Osteoblast (primary cell): ENCODE data around the gene NCKAP5. TPM values are rescaled to one million over a fixed set of nuclear protein-coding genes. Genes with fewer than 3 reads are reported as not detected.

Source experiments
- DNase-seq: peaks from one replicate; pipeline ENCODE4 v3.0.0; 2011; ENCODE audit warnings: low spot score, mixed read lengths; ENCODE audit not compliant: insufficient read length; ENCODE audit errors: missing footprints
- H2AFZ ChIP-seq: 2 replicates; pipeline ENCODE4 v1.6.0; 2011; ENCODE audit warnings: mild to moderate bottlenecking, low read length
- H3K27ac ChIP-seq: 2 replicates; pipeline ENCODE4 v1.5.1; 2011; ENCODE audit warnings: mild to moderate bottlenecking, low read depth, low read length, moderate library complexity
- H3K27me3 ChIP-seq: 2 replicates; pipeline ENCODE4 v1.6.0; 2012; ENCODE audit warnings: mild to moderate bottlenecking, control low read depth, inconsistent platforms, low read length, moderate library complexity; ENCODE audit not compliant: insufficient read depth
- H3K36me3 ChIP-seq: 2 replicates; pipeline ENCODE4 v1.5.1; 2011; ENCODE audit warnings: mild to moderate bottlenecking, low read length, control low read depth, moderate library complexity; ENCODE audit not compliant: insufficient read depth
- H3K4me1 ChIP-seq: 2 replicates; pipeline ENCODE4 v1.5.1; 2011; ENCODE audit warnings: mild to moderate bottlenecking, low read length, control low read depth, moderate library complexity; ENCODE audit not compliant: insufficient read depth
- H3K4me2 ChIP-seq: 2 replicates; pipeline ENCODE4 v1.6.0; 2011; ENCODE audit warnings: mild to moderate bottlenecking, low read length; ENCODE audit not compliant: insufficient read depth
- H3K4me3 ChIP-seq: fragments of 200-600 bp; sonication (generic); 3 replicates; pipeline ENCODE4 v1.5.1; 2012; ENCODE audit warnings: mild to moderate bottlenecking, low read length, inconsistent platforms; ENCODE audit not compliant: insufficient read depth
- H3K79me2 ChIP-seq: 2 replicates; pipeline ENCODE4 v1.6.0; 2012; ENCODE audit warnings: mild to moderate bottlenecking, low read length, control low read depth, inconsistent platforms; ENCODE audit not compliant: insufficient read depth
- H3K9me3 ChIP-seq: 2 replicates; pipeline ENCODE4 v1.5.1; 2011; ENCODE audit warnings: low read depth, low read length, control low read depth
- H4K20me1 ChIP-seq: 2 replicates; pipeline ENCODE4 v1.6.0; 2012; ENCODE audit warnings: mild to moderate bottlenecking, low read length, control low read depth; ENCODE audit not compliant: insufficient read depth
- total RNA-seq: library from RNA; depleted of rRNA; stranded (reverse); fragments of >200 nt; gene quantifications from 2 replicates; pipeline ENCODE4 v1.2.3, GENCODE V29; 2012
- TF ChIP-seq, protein P1 (sequence below): IDR thresholded peaks from 2 replicates; pipeline ENCODE4 v1.5.1; 2011; ENCODE audit warnings: mild to moderate bottlenecking, low read depth, low read length, moderate library complexity; ENCODE audit errors: extremely low read depth

NCKAP5 gene
- total RNA-seq, 1 donor = 1.8 TPM

DNA sequence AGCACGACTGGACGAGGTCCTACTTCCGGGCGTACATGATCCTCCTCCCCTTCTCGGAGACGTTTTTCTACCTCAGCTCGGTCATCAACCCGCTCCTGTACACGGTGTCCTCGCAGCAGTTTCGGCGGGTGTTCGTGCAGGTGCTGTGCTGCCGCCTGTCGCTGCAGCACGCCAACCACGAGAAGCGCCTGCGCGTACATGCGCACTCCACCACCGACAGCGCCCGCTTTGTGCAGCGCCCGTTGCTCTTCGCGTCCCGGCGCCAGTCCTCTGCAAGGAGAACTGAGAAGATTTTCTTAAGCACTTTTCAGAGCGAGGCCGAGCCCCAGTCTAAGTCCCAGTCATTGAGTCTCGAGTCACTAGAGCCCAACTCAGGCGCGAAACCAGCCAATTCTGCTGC is 923.1 kb downstream of the NCKAP5 start:
- Histone ChIP-seq H3K27me3 (no peaks in the 10 kb centered on the region), H3K9me3 (no peaks in the 10 kb centered on the region), H3K4me1 (no peaks in the 10 kb centered on the region), H4K20me1 (peaks cover 3% of the 10 kb centered on the region), H3K4me3 (peak overlapping the region; percentile 41), H3K27ac (no peak overlapping the region), H3K4me2 (peak overlapping the region; percentile 64), H3K36me3 (peaks cover 2% of the 10 kb centered on the region), H3K79me2 (no peaks in the 10 kb centered on the region), H2AFZ (peak overlapping the region; percentile 36)
- DNase-seq = no peak
- TF ChIP-seq, protein P1, sequence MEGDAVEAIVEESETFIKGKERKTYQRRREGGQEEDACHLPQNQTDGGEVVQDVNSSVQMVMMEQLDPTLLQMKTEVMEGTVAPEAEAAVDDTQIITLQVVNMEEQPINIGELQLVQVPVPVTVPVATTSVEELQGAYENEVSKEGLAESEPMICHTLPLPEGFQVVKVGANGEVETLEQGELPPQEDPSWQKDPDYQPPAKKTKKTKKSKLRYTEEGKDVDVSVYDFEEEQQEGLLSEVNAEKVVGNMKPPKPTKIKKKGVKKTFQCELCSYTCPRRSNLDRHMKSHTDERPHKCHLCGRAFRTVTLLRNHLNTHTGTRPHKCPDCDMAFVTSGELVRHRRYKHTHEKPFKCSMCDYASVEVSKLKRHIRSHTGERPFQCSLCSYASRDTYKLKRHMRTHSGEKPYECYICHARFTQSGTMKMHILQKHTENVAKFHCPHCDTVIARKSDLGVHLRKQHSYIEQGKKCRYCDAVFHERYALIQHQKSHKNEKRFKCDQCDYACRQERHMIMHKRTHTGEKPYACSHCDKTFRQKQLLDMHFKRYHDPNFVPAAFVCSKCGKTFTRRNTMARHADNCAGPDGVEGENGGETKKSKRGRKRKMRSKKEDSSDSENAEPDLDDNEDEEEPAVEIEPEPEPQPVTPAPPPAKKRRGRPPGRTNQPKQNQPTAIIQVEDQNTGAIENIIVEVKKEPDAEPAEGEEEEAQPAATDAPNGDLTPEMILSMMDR = no peak

DNA sequence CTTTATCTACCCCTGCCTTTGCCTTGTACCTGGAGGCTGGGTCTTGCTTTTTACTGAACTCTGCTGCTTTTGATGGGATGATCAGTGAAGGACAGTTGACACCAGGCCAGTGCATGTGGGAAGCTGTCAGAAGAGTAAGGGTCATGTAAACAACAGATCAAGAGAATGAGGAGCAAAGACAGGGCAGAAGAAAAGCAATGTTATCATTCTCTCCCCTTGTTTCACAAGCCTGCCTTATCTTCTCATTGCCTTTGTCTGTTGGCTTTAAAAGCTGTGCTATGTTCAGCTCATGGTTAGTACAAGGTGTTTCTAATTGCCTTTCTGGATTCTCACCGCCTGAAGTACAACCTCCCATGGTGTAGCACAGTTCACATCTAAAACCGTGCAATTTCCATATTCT is 925.8 kb downstream of the NCKAP5 start:
- no peaks in the 10 kb centered on the region for H3K27me3 ChIP-seq
- TF ChIP-seq, protein P1 = no peak
- peaks cover 3% of the 10 kb centered on the region for H4K20me1 ChIP-seq

DNA sequence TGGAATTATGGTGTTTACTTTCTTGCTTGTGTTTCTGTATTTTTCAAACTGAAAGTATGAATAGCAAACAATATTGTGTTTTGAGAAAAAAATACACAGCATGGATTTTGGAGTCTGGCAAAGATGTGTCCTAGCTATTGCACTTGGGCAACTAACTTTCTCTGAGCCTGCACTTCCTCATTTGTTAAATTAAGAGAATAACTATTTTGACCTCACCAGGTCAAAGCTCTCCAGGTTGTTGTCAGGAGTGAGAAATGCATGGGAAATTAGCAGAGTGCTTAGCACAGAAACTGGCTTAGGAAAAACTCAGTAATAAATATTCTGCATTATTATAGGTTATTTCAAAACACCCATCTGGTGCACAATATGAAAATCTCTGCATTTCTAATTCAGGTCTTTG is 926.4 kb downstream of the NCKAP5 start:
- no peak for DNase-seq
- Histone ChIP-seq H3K9me3 (no peaks in the 10 kb centered on the region), H3K79me2 (no peaks in the 10 kb centered on the region)

More for the DNA sequence above, 925.8 kb downstream of the NCKAP5 start:
- Histone ChIP-seq H3K27ac (no peak overlapping the region), H3K4me3 (no peak overlapping the region), H3K36me3 (peaks cover 2% of the 10 kb centered on the region), H3K9me3 (no peaks in the 10 kb centered on the region), H3K79me2 (no peaks in the 10 kb centered on the region), H3K4me1 (no peaks in the 10 kb centered on the region), H2AFZ (no peak overlapping the region), H3K4me2 (no peak overlapping the region)
- DNase-seq = no peak

DNA sequence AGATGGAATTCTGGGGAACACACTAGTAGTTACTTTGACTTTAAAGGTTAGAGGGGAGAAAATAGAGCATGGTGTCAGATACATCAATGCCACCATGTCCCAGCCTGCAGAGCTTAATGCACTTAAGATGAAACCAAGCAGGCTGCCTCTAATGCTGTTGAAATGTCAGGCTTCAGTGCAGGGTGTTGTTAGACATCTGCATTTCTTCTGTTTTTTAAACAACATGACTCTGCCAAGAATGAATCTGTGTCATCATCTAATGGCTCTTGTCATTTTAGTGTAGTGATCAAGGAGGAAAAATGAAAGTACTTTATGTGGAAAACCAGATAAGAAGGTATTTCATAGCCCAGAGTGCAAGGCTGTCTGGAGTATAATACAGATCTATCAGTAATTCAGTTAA is 928.1 kb downstream of the NCKAP5 start:
- Histone ChIP-seq H3K79me2 (no peaks in the 10 kb centered on the region), H3K27me3 (no peaks in the 10 kb centered on the region), H3K4me1 (no peaks in the 10 kb centered on the region), H3K36me3 (no peaks in the 10 kb centered on the region), H3K4me3 (no peak overlapping the region), H3K9me3 (no peaks in the 10 kb centered on the region), H4K20me1 (no peaks in the 10 kb centered on the region), H3K4me2 (no peak overlapping the region), H2AFZ (no peak overlapping the region), H3K27ac (no peak overlapping the region)
- TF ChIP-seq, protein P1 = no peak
- DNase-seq = no peak

More for the DNA sequence above, 926.4 kb downstream of the NCKAP5 start:
- peaks cover 2% of the 10 kb centered on the region for H3K36me3 ChIP-seq
- H2AFZ ChIP-seq = no peak overlapping the region
- TF ChIP-seq, protein P1 = no peak
- H3K4me1 ChIP-seq = no peaks in the 10 kb centered on the region
- H3K27ac ChIP-seq = no peak overlapping the region
- no peak overlapping the region for H3K4me3 ChIP-seq
- no peak overlapping the region for H3K4me2 ChIP-seq
- H3K27me3 ChIP-seq = no peaks in the 10 kb centered on the region
- peaks cover 3% of the 10 kb centered on the region for H4K20me1 ChIP-seq
